HL-60 (cell line): Measurements from ENCODE around the gene ATG101.

Source experiments
- GABPA ChIP-seq: IDR thresholded peaks from 2 replicates; pipeline ENCODE4 v1.6.1; 2012; ENCODE audit warnings: low read depth
- POLR2AphosphoS5 ChIP-seq: IDR thresholded peaks from 2 replicates; pipeline ENCODE4 v1.6.1; 2012; ENCODE audit warnings: low read depth
- TF ChIP-seq, protein P1 (sequence below): IDR thresholded peaks from one replicate; pipeline ENCODE4 v1.5.1; 2011; ENCODE audit warnings: low read length, control low read depth, inconsistent platforms; ENCODE audit not compliant: insufficient read depth
- TF ChIP-seq, protein P2 (sequence below): IDR thresholded peaks from 2 replicates; pipeline ENCODE4 v1.6.1; 2012; ENCODE audit warnings: low read depth; ENCODE audit not compliant: insufficient replicate concordance

DNA sequence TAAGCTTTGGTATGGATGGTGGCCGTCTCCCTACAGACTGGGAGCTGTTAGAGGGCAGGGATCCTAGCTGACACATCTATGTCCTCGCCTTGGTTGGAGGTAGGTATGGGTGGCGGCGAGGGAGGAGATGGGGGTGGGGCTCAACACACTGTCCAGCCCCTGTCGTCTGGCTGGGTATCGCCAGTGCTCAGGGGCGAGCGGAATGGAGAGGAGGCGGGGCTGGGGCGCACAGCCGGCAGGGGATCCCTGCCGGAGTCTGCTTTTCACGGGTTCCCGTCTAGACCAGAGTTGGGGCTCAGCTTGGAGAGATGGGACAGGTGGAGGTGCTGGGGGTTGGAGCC is 47.0 kb upstream of the ATG101 start:
- TF ChIP-seq, protein P1, sequence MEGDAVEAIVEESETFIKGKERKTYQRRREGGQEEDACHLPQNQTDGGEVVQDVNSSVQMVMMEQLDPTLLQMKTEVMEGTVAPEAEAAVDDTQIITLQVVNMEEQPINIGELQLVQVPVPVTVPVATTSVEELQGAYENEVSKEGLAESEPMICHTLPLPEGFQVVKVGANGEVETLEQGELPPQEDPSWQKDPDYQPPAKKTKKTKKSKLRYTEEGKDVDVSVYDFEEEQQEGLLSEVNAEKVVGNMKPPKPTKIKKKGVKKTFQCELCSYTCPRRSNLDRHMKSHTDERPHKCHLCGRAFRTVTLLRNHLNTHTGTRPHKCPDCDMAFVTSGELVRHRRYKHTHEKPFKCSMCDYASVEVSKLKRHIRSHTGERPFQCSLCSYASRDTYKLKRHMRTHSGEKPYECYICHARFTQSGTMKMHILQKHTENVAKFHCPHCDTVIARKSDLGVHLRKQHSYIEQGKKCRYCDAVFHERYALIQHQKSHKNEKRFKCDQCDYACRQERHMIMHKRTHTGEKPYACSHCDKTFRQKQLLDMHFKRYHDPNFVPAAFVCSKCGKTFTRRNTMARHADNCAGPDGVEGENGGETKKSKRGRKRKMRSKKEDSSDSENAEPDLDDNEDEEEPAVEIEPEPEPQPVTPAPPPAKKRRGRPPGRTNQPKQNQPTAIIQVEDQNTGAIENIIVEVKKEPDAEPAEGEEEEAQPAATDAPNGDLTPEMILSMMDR = no peak
- TF ChIP-seq GABPA (no peak), POLR2AphosphoS5 (no peak)
- TF ChIP-seq, protein P2, sequence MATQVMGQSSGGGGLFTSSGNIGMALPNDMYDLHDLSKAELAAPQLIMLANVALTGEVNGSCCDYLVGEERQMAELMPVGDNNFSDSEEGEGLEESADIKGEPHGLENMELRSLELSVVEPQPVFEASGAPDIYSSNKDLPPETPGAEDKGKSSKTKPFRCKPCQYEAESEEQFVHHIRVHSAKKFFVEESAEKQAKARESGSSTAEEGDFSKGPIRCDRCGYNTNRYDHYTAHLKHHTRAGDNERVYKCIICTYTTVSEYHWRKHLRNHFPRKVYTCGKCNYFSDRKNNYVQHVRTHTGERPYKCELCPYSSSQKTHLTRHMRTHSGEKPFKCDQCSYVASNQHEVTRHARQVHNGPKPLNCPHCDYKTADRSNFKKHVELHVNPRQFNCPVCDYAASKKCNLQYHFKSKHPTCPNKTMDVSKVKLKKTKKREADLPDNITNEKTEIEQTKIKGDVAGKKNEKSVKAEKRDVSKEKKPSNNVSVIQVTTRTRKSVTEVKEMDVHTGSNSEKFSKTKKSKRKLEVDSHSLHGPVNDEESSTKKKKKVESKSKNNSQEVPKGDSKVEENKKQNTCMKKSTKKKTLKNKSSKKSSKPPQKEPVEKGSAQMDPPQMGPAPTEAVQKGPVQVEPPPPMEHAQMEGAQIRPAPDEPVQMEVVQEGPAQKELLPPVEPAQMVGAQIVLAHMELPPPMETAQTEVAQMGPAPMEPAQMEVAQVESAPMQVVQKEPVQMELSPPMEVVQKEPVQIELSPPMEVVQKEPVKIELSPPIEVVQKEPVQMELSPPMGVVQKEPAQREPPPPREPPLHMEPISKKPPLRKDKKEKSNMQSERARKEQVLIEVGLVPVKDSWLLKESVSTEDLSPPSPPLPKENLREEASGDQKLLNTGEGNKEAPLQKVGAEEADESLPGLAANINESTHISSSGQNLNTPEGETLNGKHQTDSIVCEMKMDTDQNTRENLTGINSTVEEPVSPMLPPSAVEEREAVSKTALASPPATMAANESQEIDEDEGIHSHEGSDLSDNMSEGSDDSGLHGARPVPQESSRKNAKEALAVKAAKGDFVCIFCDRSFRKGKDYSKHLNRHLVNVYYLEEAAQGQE = no peak
